ENCODE results near the gene KRT16.
"Not testable (repeated sequence)": the region's sequence is repeated elsewhere in the genome, so short reads cannot be mapped to it uniquely, and the experiment has no call there.

Gene KRT16

GRCh38 chr17:41582061-41582968, 30.3 kb downstream of the KRT16 start:
- not testable (repeated sequence) for DNase-seq

GRCh38 chr17:41581366-41582060, 31.1 kb downstream of the KRT16 start:
- no peak for DNase-seq

GRCh38 chr17:41580687-41581365, 31.7 kb downstream of the KRT16 start:
- no peak for DNase-seq

GRCh38 chr17:41580244-41580575, 32.4 kb downstream of the KRT16 start:
- DNase-seq = no peak

DNA sequence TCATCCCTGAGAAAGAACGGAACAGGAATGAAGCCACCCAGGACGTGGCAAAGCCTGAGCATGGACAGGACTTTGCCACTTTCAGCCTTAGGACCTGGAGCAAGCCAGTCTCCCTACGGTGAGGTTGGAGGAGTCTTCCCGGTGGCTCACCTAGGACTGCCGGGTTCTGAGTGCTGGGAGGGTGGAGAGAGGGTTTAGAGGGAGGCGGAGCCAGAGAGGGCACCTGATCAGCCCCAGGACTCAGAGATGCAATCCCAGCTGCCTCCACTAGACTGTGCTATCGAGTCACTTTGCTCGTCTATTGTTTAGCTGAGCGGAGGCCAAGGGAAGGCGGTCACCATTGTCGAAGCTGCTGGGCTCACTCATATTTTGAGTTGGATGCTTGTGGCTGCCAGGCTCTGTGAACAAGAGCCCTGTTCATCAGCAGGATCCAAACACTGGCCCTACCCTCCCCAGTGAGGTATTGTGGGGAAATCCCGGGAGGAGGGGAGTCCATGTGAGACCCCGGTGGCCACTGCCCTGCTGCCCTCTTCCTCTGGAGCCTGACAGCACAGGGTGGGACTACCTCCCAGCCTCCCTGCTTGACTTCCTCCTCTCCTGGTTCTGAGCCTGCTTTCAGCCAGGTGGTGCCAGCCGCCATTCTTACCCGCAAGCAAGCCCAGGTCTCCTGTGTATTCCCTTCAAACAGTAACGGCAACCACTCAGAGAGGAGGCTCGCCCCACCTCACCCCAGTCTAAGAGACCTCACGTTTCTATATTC, 32.9 kb downstream of the KRT16 start:
- peak; percentile 61 for DNase-seq

- no peak for DNase-seq
These were observed 33.6 kb downstream of the KRT16 start for GRCh38 chr17:41578971-41579370.

GRCh38 chr17:41578538-41578937, 34.0 kb downstream of the KRT16 start:
- no peak for DNase-seq

GRCh38 chr17:41576740-41577139, 35.8 kb downstream of the KRT16 start:
- DNase-seq = not testable (repeated sequence)

- no peak for DNase-seq
These were observed 37.2 kb downstream of the KRT16 start for GRCh38 chr17:41575336-41575735.

DNA sequence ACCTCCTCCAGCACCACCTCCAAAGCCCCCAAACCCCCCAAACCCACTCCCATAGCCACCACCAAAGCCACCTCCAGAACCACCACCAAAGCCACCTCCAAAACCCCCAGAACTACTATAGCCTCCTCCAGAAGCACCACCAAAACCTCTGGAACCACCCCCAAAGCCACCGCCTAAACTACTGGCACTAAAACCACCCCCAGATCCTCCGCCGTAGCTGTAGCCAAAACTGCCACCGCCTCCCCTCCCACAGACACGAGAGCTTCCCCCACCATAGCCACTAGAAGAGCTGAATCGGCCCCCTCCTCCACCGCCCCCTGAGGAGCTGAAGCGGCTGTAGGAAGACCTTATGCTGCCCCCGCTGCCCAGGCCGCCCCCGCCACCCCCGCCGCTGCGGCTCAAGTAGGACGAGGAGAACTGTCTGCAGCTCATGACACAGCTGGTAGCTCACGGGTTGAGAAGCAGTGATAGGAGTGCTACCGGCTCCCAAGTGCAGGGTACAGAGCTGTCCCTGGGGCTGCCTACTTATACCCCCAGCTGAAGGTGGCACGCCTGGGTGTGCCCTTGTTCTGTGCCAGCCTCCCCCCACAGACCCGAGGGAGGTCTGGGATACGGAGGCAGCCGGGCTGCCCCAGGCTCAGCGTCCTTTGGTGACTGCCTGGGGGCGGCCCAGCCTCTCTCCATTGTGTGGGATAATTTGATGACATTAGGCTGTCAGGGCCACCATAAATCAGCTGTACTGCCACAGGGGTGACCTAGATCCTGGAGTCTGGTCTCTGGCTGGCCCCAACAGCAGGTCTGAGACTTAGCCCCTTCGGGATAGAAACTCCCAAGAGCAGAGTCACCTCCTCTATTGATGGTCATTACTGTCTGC, 40.8 kb downstream of the KRT16 start, which contains the start of gene KRT9:
TSS of gene KRT9 (minus strand) at position 499 of the 874 bp plus-strand sequence. CDS start at position 432, 67 bp downstream.
- no peak for DNase-seq

GRCh38 chr17:41567317-41567716, 45.2 kb downstream of the KRT16 start:
- no peak for DNase-seq

- DNase-seq = no peak
These were observed 47.2 kb downstream of the KRT16 start for GRCh38 chr17:41565338-41565737.

- no peak for DNase-seq
These were observed 48.9 kb downstream of the KRT16 start for GRCh38 chr17:41563607-41564170.

DNA sequence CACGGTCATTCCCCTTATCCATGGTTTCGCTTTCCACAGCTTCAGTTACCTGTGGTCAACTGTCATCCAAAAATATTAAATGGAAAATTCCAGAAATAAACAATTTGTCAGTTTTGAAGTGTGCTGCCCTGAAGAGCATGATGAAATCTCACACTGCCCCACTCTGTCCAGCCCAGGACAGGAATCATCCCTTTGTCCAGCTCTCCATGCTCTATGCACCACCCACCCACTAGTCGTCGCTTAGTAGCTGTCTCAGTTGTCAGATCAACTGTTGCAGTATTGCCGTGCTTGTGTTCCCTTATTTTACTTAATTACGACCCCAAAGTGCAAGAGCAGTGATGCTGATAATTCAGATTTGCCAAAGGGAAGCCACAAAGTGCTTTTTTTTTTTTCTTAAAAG, 51.0 kb downstream of the KRT16 start:
- no peak for DNase-seq
